HK-2 (cell line): Measurements from ENCODE around the gene FSD1.

ENCODE experiments used
- DNase-seq: peaks from one replicate; pipeline ENCODE4 v3.0.0-alpha.2; 2018; ENCODE audit not compliant: unreplicated experiment

FSD1 gene

GRCh38 chr19:4365341-4365740, 60.9 kb downstream of the FSD1 start:
- DNase-seq: no peak

- no peak for DNase-seq
Measured at GRCh38 chr19:4365791-4366665, 61.6 kb downstream of the FSD1 start.

GRCh38 chr19:4366666-4367335, 62.4 kb downstream of the FSD1 start:
- DNase-seq: no peak

- no peak for DNase-seq
Measured at GRCh38 chr19:4367336-4367723, 62.9 kb downstream of the FSD1 start.

GRCh38 chr19:4367781-4368127, 63.4 kb downstream of the FSD1 start:
- no peak for DNase-seq

- DNase-seq: no peak
Measured at GRCh38 chr19:4368128-4368820, 63.9 kb downstream of the FSD1 start.

- DNase-seq: peak; percentile 85
Measured at GRCh38 chr19:4369109-4369887, 64.9 kb downstream of the FSD1 start.

GRCh38 chr19:4369888-4370260, 65.5 kb downstream of the FSD1 start:
- no peak for DNase-seq

GRCh38 chr19:4370418-4371041, 66.1 kb downstream of the FSD1 start:
- no peak for DNase-seq

- DNase-seq: no peak
Measured at GRCh38 chr19:4371247-4372164, 67.1 kb downstream of the FSD1 start.

GRCh38 chr19:4372165-4373012, 68.0 kb downstream of the FSD1 start:
- no peak for DNase-seq

- no peak for DNase-seq
Measured at GRCh38 chr19:4373013-4373367, 68.6 kb downstream of the FSD1 start.
